Measurements from ENCODE around the gene PLLP. TPM values are rescaled to one million over a fixed set of nuclear protein-coding genes. Genes with fewer than 3 reads are reported as not detected.

PLLP gene
- total and polyA plus RNA-seq, 2 experiments from 2014 or later: 1.3 to 6.1 TPM

DNA sequence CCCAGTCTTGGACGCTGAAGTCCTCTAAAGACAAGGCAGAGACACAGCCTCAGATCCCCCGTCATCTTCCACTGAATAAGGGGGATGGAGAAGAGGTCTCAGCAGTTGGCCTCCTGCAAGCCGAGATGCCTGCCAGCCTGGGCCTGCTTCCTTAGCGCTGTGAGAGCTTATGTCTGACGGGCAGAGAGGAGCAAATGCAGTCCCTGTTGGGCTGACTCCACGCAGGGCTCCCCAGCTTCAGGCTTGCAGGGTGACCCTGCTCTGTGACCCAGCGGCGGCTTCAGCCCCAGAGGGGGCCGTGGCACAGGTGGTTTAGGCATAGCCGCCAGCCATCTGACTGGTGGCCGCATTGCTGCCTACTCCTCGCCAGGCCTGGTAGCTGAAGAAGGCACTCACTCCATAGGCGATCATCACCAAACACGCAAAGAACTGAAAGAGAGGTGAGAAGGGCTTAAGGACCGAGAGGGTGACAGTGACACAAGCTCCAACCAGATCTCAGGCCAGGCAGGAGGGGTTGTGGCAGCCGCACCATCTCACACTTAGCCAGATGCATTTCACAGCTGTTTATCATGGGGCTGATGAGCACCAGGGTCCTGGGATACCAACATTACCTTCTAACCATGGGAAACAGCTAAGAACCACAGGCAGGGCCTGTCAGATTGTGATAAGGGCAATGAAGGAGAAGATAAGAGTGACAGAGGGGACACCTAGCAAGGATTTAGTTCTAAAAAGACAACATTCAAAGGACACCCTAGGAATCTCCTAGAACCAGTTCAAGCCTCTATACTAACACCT lies 27.7 kb downstream of the PLLP start (continued):
- TF ChIP-seq, protein P1, sequence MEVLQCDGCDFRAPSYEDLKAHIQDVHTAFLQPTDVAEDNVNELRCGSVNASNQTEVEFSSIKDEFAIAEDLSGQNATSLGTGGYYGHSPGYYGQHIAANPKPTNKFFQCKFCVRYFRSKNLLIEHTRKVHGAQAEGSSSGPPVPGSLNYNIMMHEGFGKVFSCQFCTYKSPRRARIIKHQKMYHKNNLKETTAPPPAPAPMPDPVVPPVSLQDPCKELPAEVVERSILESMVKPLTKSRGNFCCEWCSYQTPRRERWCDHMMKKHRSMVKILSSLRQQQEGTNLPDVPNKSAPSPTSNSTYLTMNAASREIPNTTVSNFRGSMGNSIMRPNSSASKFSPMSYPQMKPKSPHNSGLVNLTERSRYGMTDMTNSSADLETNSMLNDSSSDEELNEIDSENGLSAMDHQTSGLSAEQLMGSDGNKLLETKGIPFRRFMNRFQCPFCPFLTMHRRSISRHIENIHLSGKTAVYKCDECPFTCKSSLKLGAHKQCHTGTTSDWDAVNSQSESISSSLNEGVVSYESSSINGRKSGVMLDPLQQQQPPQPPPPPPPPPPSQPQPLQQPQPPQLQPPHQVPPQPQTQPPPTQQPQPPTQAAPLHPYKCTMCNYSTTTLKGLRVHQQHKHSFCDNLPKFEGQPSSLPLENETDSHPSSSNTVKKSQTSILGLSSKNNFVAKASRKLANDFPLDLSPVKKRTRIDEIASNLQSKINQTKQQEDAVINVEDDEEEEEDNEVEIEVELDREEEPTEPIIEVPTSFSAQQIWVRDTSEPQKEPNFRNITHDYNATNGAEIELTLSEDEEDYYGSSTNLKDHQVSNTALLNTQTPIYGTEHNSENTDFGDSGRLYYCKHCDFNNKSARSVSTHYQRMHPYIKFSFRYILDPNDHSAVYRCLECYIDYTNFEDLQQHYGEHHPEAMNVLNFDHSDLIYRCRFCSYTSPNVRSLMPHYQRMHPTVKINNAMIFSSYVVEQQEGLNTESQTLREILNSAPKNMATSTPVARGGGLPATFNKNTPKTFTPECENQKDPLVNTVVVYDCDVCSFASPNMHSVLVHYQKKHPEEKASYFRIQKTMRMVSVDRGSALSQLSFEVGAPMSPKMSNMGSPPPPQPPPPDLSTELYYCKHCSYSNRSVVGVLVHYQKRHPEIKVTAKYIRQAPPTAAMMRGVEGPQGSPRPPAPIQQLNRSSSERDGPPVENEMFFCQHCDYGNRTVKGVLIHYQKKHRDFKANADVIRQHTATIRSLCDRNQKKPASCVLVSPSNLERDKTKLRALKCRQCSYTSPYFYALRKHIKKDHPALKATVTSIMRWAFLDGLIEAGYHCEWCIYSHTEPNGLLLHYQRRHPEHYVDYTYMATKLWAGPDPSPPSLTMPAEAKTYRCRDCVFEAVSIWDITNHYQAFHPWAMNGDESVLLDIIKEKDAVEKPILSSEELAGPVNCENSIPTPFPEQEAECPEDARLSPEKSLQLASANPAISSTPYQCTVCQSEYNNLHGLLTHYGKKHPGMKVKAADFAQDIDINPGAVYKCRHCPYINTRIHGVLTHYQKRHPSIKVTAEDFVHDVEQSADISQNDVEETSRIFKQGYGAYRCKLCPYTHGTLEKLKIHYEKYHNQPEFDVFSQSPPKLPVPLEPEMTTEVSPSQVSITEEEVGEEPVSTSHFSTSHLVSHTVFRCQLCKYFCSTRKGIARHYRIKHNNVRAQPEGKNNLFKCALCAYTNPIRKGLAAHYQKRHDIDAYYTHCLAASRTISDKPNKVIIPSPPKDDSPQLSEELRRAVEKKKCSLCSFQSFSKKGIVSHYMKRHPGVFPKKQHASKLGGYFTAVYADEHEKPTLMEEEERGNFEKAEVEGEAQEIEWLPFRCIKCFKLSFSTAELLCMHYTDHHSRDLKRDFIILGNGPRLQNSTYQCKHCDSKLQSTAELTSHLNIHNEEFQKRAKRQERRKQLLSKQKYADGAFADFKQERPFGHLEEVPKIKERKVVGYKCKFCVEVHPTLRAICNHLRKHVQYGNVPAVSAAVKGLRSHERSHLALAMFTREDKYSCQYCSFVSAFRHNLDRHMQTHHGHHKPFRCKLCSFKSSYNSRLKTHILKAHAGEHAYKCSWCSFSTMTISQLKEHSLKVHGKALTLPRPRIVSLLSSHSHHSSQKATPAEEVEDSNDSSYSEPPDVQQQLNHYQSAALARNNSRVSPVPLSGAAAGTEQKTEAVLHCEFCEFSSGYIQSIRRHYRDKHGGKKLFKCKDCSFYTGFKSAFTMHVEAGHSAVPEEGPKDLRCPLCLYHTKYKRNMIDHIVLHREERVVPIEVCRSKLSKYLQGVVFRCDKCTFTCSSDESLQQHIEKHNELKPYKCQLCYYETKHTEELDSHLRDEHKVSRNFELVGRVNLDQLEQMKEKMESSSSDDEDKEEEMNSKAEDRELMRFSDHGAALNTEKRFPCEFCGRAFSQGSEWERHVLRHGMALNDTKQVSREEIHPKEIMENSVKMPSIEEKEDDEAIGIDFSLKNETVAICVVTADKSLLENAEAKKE (CRISPR knock-in tag; IDR thresholded peaks at IDR 0.05): no peak
- TF ChIP-seq POLR2AphosphoS5 (IDR thresholded peaks at IDR 0.05; ENCODE audit: low read depth): no peak

DNA sequence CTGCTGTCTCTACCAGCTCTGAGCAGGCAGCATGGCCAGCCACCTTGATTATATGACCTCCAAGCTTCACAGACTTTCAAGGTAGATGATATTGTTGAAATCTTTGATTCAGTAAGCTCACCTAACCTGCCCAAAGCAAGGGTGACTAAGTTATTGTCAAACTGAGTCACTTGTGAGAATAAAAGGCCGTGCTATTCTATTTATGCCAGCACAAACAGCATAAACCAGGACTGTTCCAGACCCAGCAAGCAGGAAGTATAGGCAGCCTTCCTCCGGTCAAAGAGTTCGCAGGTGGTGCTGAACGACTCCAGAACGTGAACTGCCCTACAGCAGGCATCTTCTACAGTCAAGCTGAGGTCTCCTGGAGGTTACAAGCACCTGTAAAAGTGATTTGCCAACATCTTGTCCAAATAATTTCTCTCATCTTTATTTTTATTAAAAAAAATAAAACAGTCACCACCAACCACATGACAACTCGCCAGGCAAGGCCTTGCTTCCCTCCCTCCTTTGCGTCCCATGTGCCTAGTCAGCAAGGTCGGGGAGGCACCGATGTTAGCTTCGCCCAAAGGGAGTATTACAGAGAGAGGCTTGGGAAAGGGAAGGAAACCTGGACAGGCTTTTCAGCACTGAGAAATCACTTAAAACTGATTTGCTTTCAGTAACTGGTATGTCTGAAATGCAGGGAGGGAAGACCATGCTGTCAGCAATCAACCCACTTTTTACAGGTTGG lies 28.6 kb downstream of the PLLP start:
- Histone ChIP-seq H3K9me2 (ENCODE audit: insufficient read depth) (no peaks in the 10 kb centered on the region), H3K4me3 (no peak overlapping the region), H3K36me3 (ENCODE audit: insufficient read depth) (no peaks in the 10 kb centered on the region; the same call in 1 of the 2 replicates), H4K20me1 (replicated peaks; ENCODE audit: insufficient read depth) (no peaks in the 10 kb centered on the region), H2AFZ (no peak overlapping the region), H3K79me2 (replicated peaks; ENCODE audit: insufficient read depth) (no peaks in the 10 kb centered on the region), H3K4me1 (ENCODE audit: insufficient read depth) (peaks cover 6% of the 10 kb centered on the region), H3K4me2 (no peak overlapping the region), H3K27ac (ENCODE audit: low read depth) (no peak overlapping the region), H3F3A (replicated peaks; ENCODE audit: low read depth) (no peaks in the 10 kb centered on the region), H3K27me3 (ENCODE audit: insufficient read depth) (no peaks in the 10 kb centered on the region)
- Mint-ChIP-seq H3K4me1 (peaks cover 13% of the 10 kb centered on the region), H3K36me3 (ENCODE audit: low read depth) (peaks cover 17% of the 10 kb centered on the region), H3K9me3 (0 out of 3 replicates have a peak, but pooled peaks cover 5% of the 10 kb centered on the region), H3K4me3 (no peak overlapping the region), H3K27me3 (ENCODE audit: insufficient read depth, low read depth, poor library complexity) (peaks cover 5% of the 10 kb centered on the region), H3K27ac (no peak overlapping the region)
- ATAC-seq (no peak), DNase-seq (ENCODE audit: low spot score) (no peak)
- TF ChIP-seq, protein P2, sequence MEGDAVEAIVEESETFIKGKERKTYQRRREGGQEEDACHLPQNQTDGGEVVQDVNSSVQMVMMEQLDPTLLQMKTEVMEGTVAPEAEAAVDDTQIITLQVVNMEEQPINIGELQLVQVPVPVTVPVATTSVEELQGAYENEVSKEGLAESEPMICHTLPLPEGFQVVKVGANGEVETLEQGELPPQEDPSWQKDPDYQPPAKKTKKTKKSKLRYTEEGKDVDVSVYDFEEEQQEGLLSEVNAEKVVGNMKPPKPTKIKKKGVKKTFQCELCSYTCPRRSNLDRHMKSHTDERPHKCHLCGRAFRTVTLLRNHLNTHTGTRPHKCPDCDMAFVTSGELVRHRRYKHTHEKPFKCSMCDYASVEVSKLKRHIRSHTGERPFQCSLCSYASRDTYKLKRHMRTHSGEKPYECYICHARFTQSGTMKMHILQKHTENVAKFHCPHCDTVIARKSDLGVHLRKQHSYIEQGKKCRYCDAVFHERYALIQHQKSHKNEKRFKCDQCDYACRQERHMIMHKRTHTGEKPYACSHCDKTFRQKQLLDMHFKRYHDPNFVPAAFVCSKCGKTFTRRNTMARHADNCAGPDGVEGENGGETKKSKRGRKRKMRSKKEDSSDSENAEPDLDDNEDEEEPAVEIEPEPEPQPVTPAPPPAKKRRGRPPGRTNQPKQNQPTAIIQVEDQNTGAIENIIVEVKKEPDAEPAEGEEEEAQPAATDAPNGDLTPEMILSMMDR (conservative IDR thresholded peaks at IDR 0.05; ENCODE audit: low read depth in 2 of 2): no peak
- no peak for TF ChIP-seq ZNF114 (CRISPR knock-in tag; IDR thresholded peaks at IDR 0.05)
- TF ChIP-seq STAT1 (IDR thresholded peaks at IDR 0.05; ENCODE audit: unreplicated experiment): no peak
- TF ChIP-seq CREB1 (CRISPR knock-in tag; IDR thresholded peaks at IDR 0.05; ENCODE audit: low read depth): no peak
- no peak for TF ChIP-seq NANOG (IDR thresholded peaks at IDR 0.05; ENCODE audit: borderline replicate concordance)
- no peak for TF ChIP-seq POLR2AphosphoS5 (IDR thresholded peaks at IDR 0.05; ENCODE audit: low read depth)
- TF ChIP-seq JUNB (IDR thresholded peaks at IDR 0.05; ENCODE audit: unreplicated experiment): no peak

Data from GM23338 (cell line).